Adrenal gland (tissue), 5 donors: ENCODE data around the gene GPRIN1.

Source experiments
- POLR2A ChIP-seq, 2 donors: fragments of 450-650 bp; IDR thresholded peaks; one replicate each; pipeline ENCODE4 v1.6.1; 2017; ENCODE audit warnings: antibody characterized with exemption in 2 of 2, mild to moderate bottlenecking in 2 of 2, moderate library complexity in 1 of 2
- TF ChIP-seq, protein P1 (sequence below), 6 experiments: fragments of 450-650 bp in 4 of 6; fragments of 200-600 bp in 2 of 6; sonication (generic) in 1 of 6; IDR thresholded peaks; 1 replicate in 5 of 6; 2 replicates in 1 of 6; pipeline versions ENCODE4 v1.5.1 to v1.8.0; 2016 to 2021; ENCODE audit warnings: antibody characterized with exemption in 6 of 6, mild to moderate bottlenecking in 2 of 6, moderate library complexity in 1 of 6
- donor health status: DM: no; HTN: no; CAD: no.

DNA sequence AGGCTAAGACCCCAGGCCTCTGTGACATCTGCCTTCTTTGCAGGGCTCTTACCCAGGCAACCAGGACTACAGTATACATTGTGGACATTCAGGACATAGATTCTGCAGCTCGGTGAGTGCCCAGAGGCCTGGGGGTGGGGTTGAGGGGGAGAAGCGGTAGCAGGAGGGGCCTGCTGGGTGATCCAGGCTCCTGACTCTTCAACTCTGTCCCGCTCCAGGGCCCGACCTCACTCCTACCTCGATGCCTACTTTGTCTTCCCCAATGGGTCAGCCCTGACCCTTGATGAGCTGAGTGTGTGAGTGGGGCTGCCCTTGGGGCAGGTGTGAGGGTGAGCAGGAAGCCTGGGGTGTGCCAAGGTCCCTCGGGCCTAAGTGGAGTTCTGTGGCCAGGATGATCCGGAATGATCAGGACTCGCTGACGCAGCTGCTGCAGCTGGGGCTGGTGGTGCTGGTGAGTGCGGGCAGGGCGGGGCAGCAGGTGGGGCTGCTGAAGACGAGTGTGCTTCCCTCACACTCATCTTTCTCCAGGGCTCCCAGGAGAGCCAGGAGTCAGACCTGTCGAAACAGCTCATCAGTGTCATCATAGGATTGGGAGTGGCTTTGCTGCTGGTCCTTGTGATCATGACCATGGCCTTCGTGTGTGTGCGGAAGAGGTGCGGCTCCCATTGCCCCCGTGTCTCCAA lies 19.8 kb downstream of the GPRIN1 start:
- TF ChIP-seq, protein P1, sequence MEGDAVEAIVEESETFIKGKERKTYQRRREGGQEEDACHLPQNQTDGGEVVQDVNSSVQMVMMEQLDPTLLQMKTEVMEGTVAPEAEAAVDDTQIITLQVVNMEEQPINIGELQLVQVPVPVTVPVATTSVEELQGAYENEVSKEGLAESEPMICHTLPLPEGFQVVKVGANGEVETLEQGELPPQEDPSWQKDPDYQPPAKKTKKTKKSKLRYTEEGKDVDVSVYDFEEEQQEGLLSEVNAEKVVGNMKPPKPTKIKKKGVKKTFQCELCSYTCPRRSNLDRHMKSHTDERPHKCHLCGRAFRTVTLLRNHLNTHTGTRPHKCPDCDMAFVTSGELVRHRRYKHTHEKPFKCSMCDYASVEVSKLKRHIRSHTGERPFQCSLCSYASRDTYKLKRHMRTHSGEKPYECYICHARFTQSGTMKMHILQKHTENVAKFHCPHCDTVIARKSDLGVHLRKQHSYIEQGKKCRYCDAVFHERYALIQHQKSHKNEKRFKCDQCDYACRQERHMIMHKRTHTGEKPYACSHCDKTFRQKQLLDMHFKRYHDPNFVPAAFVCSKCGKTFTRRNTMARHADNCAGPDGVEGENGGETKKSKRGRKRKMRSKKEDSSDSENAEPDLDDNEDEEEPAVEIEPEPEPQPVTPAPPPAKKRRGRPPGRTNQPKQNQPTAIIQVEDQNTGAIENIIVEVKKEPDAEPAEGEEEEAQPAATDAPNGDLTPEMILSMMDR (IDR thresholded peaks at IDR 0.05): no peak
- TF ChIP-seq POLR2A (IDR thresholded peaks at IDR 0.05): no peak
